ENCODE measurements around the gene DDRGK1.
A peak's percentile ranks its signal among the peaks of the same experiment; 100 is the strongest.
"Not testable (repeated sequence)": the region's sequence is repeated elsewhere in the genome, so short reads cannot be mapped to it uniquely, and the experiment has no call there.

The DDRGK1 gene

DNA sequence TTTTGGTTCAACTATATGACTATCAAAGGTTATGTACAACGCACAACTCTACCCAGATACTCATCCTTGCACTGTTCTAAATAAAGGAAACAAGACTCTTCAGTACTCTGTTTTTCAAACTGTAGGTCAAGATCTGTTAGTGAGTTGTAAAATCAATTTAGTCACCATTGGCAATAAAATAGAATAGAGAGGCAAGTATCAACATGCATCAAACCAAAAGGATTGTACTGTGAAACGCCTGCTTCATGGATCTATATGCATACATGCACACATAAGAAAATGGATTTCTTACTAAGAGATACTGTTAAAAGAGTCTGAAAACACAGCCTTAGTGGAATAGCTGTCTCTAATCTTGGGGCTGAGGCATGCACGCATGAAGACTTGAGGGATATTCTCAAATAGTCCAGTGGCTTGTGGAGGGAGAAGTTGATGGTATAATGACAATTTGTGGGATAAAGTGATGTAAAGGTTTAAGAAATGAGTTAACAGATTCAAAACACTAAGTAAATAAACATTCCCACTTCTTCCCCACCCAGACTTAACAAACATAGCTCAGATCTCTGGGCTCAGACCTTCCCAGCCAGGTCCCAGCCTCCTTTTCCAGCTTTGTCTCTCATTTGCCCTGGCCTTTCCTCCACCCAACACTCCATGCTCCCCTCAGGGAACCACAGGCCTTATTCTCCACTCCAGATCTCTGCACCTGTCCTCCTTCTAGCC lies 20.4 kb downstream of the DDRGK1 start:
- DNase-seq (ENCODE audit: low read depth in 2 of 2), result no peak

- DNase-seq (ENCODE audit: low read depth in 2 of 2), result not testable (repeated sequence)
Measured at GRCh38 chr20:3182429-3182828, 22.1 kb downstream of the DDRGK1 start.

DNA sequence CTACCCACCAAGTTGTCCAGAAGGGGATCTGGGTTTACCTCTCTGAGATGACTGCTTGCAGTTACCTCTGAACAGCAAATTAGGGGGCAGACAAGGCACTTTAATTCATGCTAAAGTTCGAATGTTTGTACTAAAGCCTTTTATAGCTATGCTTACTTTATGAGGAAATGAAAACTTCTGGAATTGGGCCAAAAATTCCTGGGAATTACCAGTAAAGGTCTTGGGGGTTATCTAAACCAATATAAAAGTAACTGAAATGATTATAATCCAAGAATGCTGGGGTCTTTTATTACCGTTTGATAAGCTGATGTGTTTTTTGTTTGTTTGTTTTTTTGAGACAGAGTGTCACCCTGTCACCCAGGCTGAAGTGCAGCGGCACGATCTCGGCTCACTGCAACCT lies 23.2 kb downstream of the DDRGK1 start:
- no peak for DNase-seq (ENCODE audit: low read depth in 2 of 2)

DNA sequence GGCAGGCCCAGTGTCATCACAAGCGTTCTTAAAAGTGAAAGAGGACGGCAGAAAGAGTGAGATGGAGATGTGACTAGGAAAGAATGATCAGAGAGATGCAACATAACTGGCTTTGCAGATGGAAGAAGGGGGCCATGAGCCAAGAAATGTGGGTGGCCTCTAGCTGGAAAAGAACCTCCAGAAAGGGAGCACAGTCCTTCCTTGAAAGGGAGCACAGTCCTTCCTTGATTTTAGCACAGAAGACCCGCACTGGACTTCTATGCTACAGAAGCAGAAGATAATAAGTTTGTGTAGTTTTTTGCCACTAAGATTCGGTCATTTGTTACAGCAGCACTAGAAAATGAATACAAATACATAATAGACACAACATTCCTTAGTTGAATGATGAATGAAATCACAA lies 24.2 kb downstream of the DDRGK1 start:
- no peak for DNase-seq (ENCODE audit: low read depth in 2 of 2)

GRCh38 chr20:3177746-3178485 lies 26.6 kb downstream of the DDRGK1 start:
- DNase-seq (ENCODE audit: low read depth in 2 of 2), result no peak

DNA sequence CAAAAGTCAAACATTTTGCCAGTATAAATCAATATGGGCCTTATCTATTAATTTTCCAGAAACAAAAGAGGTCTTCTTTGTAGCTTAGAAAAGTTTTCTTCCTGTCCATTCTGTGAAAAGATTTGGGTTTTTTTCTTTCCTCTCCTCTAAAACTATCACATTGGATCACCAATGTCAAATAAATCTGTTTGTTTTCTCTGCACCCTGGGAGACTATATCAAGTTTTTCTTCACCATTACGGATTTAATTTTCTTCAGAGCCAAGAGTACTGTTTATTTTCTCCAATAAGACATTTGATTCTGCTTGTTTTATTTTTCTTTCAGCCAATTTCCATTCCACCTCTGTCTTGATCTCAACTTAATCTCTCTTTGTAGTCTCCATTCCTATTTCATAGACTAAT lies 29.2 kb downstream of the DDRGK1 start:
- DNase-seq (ENCODE audit: low read depth in 2 of 2), result no peak

- DNase-seq (ENCODE audit: low read depth in 2 of 2), result no peak
Measured at GRCh38 chr20:3174442-3175261, 29.8 kb downstream of the DDRGK1 start.

DNA sequence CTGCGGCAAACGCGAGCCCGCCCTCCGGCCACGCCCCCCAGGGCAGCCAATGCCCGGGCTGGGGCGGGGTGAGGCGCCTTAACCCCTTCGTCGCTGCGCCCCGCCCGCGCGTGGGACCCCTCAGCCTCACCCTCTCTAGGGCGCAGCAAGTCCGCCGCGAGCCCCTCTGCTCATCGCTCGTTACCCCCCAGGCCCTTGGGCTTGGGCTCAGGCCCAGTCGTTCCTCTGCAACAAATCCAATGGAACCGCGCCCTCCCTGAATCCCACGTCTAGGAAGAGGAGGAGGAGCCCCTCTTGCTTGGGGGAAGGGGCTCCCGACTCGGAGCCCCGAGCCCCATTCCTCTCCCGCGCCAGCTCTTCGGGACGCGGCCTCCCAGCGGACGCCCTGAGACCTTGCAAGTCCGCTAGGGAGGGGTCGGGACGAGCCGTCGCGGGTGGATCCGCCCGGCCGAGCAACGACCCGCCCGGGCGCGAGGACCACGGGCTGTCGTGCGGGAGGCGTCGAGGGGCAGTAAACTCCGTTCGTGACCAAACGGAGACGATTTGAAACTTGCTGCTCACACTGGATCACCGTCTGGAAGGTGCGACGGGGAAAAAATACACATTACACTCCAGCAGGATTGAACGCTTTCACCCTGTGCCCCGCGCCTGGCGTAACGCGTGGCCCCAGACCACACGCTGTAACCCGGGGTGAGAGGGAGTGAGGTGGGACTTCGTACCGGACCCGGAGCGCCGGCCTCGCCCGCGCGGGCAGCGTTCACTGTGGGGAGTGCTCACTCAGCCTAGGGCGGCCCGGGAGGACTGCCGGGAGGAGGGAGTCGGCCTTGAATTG lies 30.7 kb downstream of the DDRGK1 start:
- peak; percentile 88 to 89 for DNase-seq (ENCODE audit: low read depth in 2 of 2)

GRCh38 chr20:3172933-3173609 lies 31.4 kb downstream of the DDRGK1 start, which contains the start of gene LZTS3:
TSS of gene LZTS3 (minus strand) at chr20:3173549. CDS start at chr20:3167163, 6,386 bp downstream.
- peak; percentile 61 to 63 for DNase-seq (ENCODE audit: low read depth in 2 of 2)

DNA sequence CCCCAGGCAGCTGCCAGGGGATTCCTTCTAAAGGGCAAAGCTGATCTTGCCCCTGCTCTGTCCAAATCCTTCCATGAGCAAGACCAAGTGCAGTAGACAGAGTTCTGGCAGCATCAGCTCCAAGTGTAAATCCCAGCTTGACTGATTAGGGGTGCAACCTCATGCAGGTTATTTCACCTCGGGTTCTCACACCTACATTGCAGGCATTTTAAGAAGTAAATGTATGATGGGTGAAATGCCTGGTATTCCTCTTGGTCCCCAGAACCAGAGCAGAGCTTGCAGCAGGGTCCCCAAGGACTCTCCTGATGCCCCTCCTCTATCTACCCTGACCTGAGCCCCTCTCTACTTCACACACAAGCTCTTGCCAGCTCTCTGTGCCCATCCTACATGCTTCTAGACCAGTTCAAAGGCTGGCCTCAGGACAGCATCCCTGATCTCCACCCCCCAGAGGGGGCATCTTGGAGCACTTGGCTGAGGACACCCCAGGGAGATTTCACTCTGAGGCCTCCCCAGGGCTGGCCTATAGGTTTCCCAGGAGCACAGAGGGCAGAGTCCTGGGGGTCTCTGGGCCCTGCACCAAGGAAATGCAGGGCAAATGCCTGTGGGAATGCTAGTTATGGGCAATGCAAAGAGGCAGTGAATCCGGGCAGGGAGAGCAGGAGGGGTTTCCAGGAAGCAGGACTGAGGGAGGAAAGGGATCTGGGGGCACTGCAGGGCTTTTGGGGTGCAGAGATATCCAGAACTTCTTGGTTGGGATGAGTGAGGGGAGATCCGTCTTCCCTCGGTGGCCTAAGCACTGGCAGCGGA lies 32.2 kb downstream of the DDRGK1 start:
- DNase-seq (ENCODE audit: low read depth in 2 of 2), result no peak

- no peak for DNase-seq (ENCODE audit: low read depth in 2 of 2)
Measured at GRCh38 chr20:3171391-3172125, 32.9 kb downstream of the DDRGK1 start.

GRCh38 chr20:3168829-3169590 lies 35.5 kb downstream of the DDRGK1 start:
- no peak for DNase-seq (ENCODE audit: low read depth in 2 of 2)

DNA sequence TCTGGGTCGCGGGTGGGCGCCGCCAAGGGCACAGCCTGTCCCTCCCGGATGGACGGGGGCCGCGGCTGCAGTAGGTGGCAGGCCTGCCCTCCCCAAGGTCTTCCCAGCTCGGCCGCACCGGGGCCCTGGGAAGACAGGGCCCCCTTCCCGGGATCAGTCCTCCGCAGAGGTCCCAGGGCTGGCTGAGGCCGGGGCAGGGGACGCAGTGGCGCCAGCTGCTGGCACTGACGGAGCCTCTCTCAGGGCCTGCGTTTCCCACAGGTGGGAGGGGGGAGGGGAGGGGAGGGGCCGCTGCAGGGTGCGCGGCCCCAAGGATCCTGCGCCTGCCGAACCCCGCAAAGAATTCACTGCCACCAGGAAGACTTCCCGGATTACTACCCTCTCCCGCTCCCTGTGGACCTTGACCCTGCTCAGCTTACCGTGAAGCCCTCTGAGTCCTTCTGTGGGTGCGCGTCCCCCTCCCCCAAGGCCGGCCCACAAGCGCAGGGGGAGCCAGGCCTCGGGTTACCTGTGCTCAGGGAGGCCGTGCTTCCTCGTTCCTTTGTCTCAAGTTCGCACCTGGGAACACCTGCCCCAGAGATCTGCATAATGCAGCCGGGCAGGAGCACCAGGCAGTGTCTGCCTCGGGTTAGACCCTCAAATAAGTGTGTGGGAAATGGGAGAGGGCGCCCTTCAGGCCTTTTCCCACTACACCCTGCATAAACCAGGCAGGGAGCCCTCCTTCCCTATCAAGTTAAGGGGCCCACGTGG lies 36.2 kb downstream of the DDRGK1 start:
- DNase-seq (ENCODE audit: low read depth in 2 of 2), result no peak

DNA sequence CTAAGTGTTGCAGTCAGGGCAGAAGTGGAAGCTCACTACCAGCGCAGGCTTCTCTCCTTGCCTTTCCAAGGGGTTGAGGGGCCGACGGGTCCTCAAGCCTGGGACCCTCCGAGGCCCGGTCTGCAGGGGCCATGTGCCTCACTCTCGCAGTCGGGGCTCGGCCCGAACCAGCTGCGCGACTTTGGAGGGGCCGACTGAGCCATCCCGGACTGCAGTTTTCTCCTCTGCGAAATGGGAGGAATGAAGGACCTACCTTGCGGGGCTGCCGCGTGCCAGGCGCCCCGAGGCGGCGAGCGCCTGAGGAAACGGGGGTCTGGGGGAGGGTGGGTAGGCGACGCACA lies 36.8 kb downstream of the DDRGK1 start:
- no peak for DNase-seq (ENCODE audit: low read depth in 2 of 2)

- no peak for DNase-seq (ENCODE audit: low read depth in 2 of 2)
Measured at GRCh38 chr20:3166913-3167342, 37.6 kb downstream of the DDRGK1 start.

- DNase-seq (ENCODE audit: low read depth in 2 of 2), result no peak
Measured at GRCh38 chr20:3166338-3166912, 38.1 kb downstream of the DDRGK1 start.

DNA sequence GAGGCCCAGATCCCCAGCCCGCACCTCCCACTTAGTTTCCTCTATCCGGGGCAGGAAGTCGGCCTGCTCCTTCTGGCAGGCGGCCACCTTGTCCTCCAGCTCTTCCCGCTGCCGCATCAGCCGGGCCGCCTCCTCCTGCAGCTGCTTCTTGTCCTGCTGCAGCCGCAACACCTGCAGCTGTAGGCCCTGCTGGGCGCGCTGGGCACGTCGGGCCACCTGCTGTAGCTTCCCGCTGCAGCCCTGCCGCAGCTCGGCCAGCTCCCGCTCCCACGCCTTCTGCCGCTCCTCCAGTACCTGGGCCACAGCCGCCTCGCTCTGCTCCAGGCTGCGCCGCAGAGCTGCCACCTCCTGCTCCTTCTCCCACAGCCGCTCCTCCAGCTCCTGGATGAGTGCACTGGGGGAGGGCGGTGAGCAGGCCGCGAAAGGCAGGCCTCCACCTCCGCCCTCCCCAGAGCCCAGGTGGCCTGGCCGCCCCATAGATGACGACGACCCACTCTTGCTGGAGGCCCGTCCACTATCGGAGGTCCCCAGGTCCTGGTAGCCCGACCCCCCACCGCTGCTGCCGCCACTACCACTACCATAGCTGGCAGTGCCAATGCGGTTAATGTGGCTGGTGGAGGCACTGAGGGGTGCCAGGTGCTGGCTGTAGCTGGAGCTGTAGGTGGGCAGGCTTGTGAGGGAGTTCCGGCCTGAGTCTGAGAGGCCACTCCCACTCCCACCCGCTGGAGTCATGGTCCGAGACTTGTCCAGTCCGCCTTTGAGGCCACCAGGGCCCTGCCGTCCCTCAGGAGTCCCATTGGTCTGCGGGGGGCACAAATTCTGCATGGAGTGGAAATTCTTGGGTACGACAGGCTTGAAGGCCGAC lies 38.8 kb downstream of the DDRGK1 start:
- DNase-seq (ENCODE audit: low read depth in 2 of 2), result no peak

All from stimulated activated CD4-positive, alpha-beta T cell treated with anti-CD3 and anti-CD28 coated beads, Interleukin-4, amount 100 ng/mL, for 48 hours (primary cell).